COR-L47 (cell line): ENCODE data around the gene AARS2.

Experiments used
- DNase-seq: peaks from one replicate; lab custom pipeline; 2025; lab: John Stamatoyannopoulos, UW

The AARS2 gene

GRCh38 chr6:44262467-44263353, 50.4 kb downstream of the AARS2 start:
- DNase-seq = no peak

DNA sequence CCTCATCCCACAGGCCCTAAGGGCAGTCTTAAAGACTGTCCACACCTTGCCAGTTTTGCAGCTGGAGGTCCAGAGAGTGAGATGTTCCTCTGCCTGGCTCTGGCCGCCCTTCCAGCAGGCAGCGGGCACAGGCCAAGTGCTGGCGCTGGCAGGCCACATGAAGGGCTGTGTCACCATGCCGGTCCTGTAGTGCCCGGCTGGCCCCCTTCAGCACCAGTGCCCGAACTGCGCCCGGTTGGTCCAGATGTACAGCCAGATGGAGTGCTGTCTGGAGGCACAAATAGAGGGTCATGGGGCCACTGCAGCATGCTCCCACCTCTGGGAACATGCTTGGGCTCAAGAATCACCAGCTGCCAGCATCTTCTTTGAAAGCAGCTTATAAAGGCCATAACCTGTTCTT, 51.6 kb downstream of the AARS2 start:
- no peak for DNase-seq

DNA sequence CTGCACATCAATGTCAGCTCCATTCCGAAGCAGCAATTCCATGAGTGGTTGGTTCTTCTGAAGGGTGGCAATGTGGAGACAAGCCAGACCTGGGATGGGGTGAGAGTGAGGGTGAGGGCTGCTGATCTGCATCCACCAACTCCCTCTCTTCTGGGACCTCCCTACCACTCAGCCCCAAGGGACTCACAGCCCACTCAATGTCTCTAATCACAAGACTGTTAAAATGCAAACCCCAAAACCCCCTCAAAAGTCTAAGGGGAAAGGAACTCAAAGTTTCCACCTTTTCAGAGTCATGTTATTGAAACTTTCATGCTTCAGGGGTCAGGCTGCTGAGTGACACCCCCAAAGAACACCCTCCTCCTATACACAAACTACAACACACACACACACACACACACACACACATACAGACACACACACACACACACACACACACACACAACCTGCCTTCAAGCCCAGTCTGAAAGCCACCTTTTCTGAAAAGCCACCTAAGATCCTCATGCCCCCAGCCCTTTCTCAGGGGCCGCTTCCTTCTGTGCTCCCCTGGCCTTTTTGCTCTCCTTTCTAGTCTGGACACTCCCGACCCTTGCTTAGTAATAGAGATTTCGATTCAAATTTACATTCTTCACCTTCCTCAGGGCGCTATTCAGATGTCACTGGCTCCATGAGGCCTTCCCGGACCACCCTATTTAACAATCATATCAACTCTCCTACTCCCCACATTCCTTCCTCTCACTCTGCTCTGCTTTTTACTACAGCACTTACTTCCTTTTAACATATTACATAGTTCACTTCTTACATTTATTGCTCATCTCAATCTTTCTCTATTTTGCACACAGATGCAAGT, 52.5 kb downstream of the AARS2 start:
- no peak for DNase-seq

GRCh38 chr6:44260011-44260410, 53.1 kb downstream of the AARS2 start:
- DNase-seq = no peak

- DNase-seq = no peak
Observed at GRCh38 chr6:44258921-44259320, 54.2 kb downstream of the AARS2 start.

- DNase-seq = no peak
Observed at GRCh38 chr6:44258325-44258863, 54.8 kb downstream of the AARS2 start.

DNA sequence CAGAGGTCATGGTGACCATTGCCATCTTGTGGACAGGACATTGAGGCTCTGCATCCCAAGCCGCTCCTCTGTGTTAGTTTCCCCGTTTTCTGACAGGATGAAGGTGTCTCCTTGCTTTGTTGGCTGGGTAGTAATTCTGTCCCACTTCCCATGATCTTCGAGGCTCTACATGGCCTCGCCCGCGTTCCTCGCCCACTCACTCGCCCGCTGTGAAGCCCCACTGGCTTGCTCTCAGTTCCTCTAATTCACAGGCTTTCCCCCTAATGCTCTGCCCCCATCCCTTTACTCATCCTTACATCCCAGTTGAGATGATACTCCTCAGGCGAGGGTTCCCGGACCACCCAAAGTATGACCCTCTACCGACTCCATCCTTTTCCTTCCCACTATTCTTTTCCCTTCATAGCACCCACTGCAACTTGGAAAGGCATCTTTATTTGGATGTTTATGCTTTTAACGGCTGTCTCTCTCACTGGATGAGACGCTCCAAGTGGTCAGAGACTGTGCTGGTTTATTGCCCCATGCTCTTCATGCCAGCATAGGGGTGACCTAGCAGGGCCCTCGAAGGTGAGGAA, 55.3 kb downstream of the AARS2 start:
- no peak for DNase-seq

DNA sequence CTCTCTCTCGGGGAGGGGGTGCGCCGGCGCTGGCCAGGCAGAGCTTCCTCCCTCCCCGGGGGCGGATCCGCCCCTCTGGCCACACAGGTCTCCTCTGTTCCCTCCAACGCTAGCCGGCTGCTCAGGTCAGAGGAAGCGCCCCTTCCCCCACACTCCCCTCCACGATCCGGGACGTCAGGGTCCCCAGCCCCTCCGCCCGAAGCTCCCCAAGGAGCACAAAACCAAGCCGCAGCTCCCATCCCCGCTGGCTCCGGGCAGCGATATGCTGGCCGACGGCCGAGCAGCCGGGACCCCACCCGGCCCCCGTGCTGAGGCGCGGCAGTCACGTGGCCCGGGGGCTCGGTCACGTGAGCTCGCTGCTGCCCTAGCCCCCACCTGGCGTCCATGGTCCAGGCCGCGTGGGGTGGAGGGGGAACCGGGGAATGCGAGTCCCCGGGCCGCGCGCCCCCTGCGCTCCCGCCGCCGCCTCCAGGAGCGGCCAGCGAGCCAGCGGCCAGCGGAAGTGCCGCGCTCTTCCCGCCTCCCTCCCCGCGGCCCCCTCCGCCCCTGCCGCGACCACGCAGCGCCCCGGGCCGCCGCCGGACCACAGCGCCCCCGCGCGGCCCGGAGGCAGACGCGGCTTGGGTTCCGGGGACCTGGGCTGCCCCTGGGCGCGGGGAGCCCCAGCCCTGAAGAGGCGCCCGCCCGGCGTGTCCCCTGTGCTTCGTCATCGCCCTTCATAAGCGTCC, 56.0 kb downstream of the AARS2 start, which contains the start of gene SLC35B2:
Gene SLC35B2 (minus strand): TSS at position 504 of the 728 bp plus-strand sequence. CDS start 118 bp downstream, at position 386.
- DNase-seq = peak; percentile 76

DNA sequence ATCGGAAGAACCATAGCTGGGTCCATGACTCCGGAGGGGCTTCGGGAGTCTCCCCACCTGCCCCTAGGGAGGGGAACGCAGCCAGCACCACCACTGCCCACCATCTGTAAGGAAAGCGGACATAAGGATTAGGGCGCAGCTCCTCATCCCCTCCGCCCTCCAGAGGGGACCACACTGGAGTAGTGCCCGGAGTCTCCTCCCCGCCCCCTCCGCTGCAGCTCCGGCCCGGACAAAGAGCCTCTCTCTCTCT, 56.4 kb downstream of the AARS2 start:
- no peak for DNase-seq

DNA sequence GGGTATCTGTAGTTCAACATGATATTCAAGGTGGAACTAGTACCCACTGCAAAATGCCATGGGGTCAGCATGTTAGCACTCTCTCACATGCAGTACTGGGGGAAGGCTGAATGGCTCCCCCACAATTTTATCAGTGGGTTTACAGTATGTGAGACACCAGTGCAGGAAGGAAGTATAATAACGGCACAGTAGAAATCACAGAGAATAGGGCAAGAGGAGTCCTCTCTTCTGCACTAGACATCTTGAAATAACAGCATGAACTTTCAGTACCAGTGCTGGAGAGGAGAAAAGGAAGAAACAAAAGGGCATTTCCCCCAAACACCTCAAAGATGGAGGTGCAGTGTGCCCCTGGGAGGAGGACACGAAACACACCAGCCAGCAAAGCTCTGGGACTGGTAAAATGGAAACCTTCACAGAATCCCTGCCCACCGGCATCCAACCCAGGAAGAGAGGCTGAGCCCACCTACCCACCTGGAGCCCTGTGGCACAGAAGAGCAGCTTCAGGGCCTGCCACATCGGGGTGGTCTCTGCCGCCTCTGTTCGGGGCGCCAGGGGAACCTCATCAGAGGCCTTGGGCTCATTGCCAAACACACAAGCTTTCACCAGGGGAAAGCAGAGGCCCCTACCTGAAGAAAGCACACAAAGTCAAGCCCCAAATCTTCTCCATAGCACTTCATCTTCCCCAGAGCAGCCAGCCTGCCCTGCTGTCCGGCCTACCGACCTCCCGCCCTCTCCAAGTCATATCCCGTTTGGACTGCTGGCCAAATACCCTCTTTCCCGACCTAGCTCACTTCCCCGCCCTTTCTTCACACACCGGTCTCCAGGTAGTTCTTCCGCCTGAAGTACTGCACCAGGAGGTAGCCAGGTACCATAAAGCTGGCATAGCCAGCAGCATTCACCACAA, 57.0 kb downstream of the AARS2 start:
- no peak for DNase-seq

DNA sequence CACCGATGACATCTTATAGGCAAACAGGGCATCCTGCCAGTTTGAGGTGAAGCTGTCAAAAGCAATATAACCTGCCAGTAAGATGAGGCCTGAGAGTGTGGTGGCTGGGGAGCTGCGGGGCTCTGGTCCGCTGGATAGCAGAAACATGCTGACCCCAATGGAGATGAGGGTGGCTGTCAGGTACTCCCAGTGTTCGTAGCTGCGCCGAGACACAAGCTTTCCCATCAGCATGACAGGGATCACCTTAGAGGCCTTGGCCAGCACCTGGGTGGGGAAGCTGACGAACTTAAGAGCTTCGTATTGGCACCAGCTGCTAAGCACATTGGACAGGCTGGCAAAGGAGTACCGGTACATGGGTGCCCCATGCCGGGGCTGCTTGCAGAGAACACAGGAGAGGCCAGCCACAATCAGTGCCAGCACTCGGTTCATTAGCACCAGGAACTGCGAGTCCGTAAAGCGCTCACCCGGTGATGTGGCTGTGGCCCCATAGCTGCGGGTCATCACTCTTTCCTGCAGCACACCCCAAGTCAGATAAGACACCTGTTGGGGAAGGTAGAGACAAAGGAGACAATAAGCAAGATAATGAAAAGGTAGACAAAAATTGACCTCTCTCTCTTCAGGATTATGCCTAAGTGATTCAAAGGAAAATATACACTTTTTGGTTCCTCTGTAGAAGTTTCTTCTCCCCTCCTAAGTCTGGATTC, 57.9 kb downstream of the AARS2 start:
- no peak for DNase-seq

- no peak for DNase-seq
Observed at GRCh38 chr6:44254191-44255104, 58.7 kb downstream of the AARS2 start.

GRCh38 chr6:44253307-44254101, 59.6 kb downstream of the AARS2 start:
- DNase-seq = peak; percentile 19

GRCh38 chr6:44251576-44252524, 61.3 kb downstream of the AARS2 start:
- no peak for DNase-seq

DNA sequence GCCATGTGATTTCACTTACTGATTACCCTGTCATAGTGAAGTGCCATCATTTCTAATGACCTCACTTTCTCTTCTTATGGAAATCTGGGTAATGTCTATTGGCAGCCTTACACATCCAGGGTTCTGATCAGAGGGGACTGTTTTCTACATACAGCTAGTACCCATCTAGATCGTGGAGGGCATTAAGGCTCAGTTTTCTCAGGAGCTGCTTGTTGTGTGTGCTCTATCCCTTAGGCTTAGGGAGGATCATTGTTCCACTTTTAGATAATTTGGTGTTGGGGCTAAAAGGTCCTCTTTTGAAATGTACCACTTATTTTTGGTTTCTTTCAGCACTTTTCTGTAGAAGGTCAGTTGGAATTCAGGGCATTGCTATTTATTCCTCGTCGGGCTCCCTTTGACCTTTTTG, 62.4 kb downstream of the AARS2 start:
- DNase-seq = no peak

- DNase-seq = no peak
Observed at GRCh38 chr6:44250067-44250717, 63.0 kb downstream of the AARS2 start.
